Testis (tissue), 2 donors: ENCODE data around the gene TMCC3.

Experiments
- POLR2A ChIP-seq: fragments of 450-650 bp; IDR thresholded peaks from one replicate; pipeline ENCODE4 v1.6.1; 2017; ENCODE audit warnings: antibody characterized with exemption, mild to moderate bottlenecking, moderate library complexity
- TF ChIP-seq, protein P1 (sequence below), 3 experiments: fragments of 450-650 bp in 2 of 3; fragments of 200-600 bp in 1 of 3; sonication (generic) in 1 of 3; IDR thresholded peaks; one replicate each; pipeline ENCODE4 v1.5.1; 2016 to 2019; ENCODE audit warnings: antibody characterized with exemption in 3 of 3, mild to moderate bottlenecking in 2 of 3, moderate library complexity in 1 of 3

DNA sequence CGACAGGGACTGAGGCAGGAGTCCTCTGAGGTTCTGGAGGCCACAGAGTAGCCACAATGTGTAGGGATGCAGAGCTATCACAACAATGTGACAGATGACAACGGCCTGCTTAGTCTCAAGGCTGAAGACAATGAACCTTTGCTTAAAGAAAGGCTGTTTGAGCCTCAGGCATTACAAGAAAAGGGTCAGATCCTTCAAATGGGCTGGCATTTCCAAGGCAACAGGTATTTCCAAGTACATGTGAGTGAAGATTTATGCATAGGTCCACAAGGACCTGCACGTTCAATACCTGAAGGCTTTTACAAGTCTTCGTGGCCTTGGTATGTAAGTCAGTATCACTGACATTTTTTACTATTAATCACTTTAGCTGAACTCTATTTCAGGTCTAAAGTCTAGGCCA, 62.0 kb downstream of the TMCC3 start:
- TF ChIP-seq, protein P1, sequence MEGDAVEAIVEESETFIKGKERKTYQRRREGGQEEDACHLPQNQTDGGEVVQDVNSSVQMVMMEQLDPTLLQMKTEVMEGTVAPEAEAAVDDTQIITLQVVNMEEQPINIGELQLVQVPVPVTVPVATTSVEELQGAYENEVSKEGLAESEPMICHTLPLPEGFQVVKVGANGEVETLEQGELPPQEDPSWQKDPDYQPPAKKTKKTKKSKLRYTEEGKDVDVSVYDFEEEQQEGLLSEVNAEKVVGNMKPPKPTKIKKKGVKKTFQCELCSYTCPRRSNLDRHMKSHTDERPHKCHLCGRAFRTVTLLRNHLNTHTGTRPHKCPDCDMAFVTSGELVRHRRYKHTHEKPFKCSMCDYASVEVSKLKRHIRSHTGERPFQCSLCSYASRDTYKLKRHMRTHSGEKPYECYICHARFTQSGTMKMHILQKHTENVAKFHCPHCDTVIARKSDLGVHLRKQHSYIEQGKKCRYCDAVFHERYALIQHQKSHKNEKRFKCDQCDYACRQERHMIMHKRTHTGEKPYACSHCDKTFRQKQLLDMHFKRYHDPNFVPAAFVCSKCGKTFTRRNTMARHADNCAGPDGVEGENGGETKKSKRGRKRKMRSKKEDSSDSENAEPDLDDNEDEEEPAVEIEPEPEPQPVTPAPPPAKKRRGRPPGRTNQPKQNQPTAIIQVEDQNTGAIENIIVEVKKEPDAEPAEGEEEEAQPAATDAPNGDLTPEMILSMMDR (IDR thresholded peaks at IDR 0.05): no peak
- no peak for TF ChIP-seq POLR2A
